ENCODE data around the gene ARNT2. TPM values are rescaled to one million over a fixed set of nuclear protein-coding genes. Genes with fewer than 3 reads are reported as not detected.
A peak's percentile ranks its signal among the peaks of the same experiment; 100 is the strongest.

Gene ARNT2
- total RNA-seq, 2 experiments from 2014 or later, result not detected

GRCh38 chr15:80547264-80547663 lies 143.1 kb downstream of the ARNT2 start:
- no peak overlapping the region for H3K27ac Mint-ChIP-seq
- H3K27me3 Mint-ChIP-seq, result peaks cover 26% of the 10 kb centered on the region
- ATAC-seq (no peak), DNase-seq (no peak)
- H3K4me3 Mint-ChIP-seq, result no peak overlapping the region
- no peaks in the 10 kb centered on the region for H3K9me3 Mint-ChIP-seq (ENCODE audit: low read depth)
- CTCF ChIA-PET, result no interaction called here
- H3K4me1 Mint-ChIP-seq, result peaks cover 11% of the 10 kb centered on the region
- no peaks in the 10 kb centered on the region for H3K36me3 Mint-ChIP-seq

GRCh38 chr15:80549191-80549590 lies 145.0 kb downstream of the ARNT2 start:
- CTCF ChIA-PET, result no interaction called here
- ATAC-seq (no peak), DNase-seq (no peak)
- Mint-ChIP-seq H3K4me1 (peaks cover 11% of the 10 kb centered on the region), H3K27me3 (peaks cover 29% of the 10 kb centered on the region), H3K27ac (no peak overlapping the region), H3K4me3 (no peak overlapping the region), H3K36me3 (no peaks in the 10 kb centered on the region), H3K9me3 (ENCODE audit: low read depth) (no peaks in the 10 kb centered on the region)

GRCh38 chr15:80549654-80550053 lies 145.5 kb downstream of the ARNT2 start:
- H3K27ac Mint-ChIP-seq, result no peak overlapping the region
- H3K9me3 Mint-ChIP-seq (ENCODE audit: low read depth), result no peaks in the 10 kb centered on the region
- H3K4me3 Mint-ChIP-seq, result no peak overlapping the region
- CTCF ChIA-PET, result no interaction called here
- peaks cover 11% of the 10 kb centered on the region for H3K4me1 Mint-ChIP-seq
- no peak for ATAC-seq
- peaks cover 29% of the 10 kb centered on the region for H3K27me3 Mint-ChIP-seq
- H3K36me3 Mint-ChIP-seq, result no peaks in the 10 kb centered on the region
- DNase-seq, result no peak

- H3K4me3 Mint-ChIP-seq, result no peak overlapping the region
- CTCF ChIA-PET, result no interaction called here
- H3K36me3 Mint-ChIP-seq, result no peaks in the 10 kb centered on the region
- H3K4me1 Mint-ChIP-seq, result peaks cover 11% of the 10 kb centered on the region
- no peaks in the 10 kb centered on the region for H3K9me3 Mint-ChIP-seq (ENCODE audit: low read depth)
- H3K27me3 Mint-ChIP-seq, result peaks cover 31% of the 10 kb centered on the region
- ATAC-seq, result peak; percentile 27
- no peak overlapping the region for H3K27ac Mint-ChIP-seq
- no peak for DNase-seq
These were observed 146.2 kb downstream of the ARNT2 start for GRCh38 chr15:80550219-80550907.

- Mint-ChIP-seq H3K27me3 (peaks cover 30% of the 10 kb centered on the region), H3K27ac (no peak overlapping the region)
These were observed 146.7 kb downstream of the ARNT2 start for GRCh38 chr15:80550908-80551260.

GRCh38 chr15:80551348-80551747 lies 147.2 kb downstream of the ARNT2 start:
- no peaks in the 10 kb centered on the region for H3K9me3 Mint-ChIP-seq (ENCODE audit: low read depth)
- H3K4me3 Mint-ChIP-seq, result no peak overlapping the region
- no peak for DNase-seq
- no peak for ATAC-seq
- H3K4me1 Mint-ChIP-seq, result peaks cover 11% of the 10 kb centered on the region
- H3K27ac Mint-ChIP-seq, result no peak overlapping the region
- H3K36me3 Mint-ChIP-seq, result no peaks in the 10 kb centered on the region
- CTCF ChIA-PET, result no interaction called here
- peaks cover 30% of the 10 kb centered on the region for H3K27me3 Mint-ChIP-seq

More at GRCh38 chr15:80550908-80551260, 146.7 kb downstream of the ARNT2 start:
- CTCF ChIA-PET, result no interaction called here
- ATAC-seq, result no peak
- Mint-ChIP-seq H3K4me3 (no peak overlapping the region), H3K4me1 (peaks cover 11% of the 10 kb centered on the region), H3K9me3 (ENCODE audit: low read depth) (no peaks in the 10 kb centered on the region), H3K36me3 (no peaks in the 10 kb centered on the region)
- DNase-seq, result no peak

GRCh38 chr15:80554560-80554959 lies 150.4 kb downstream of the ARNT2 start:
- CTCF ChIA-PET, result no interaction called here
- DNase-seq, result no peak

GRCh38 chr15:80556694-80557367 lies 152.6 kb downstream of the ARNT2 start:
- Mint-ChIP-seq H3K4me1 (no peaks in the 10 kb centered on the region), H3K9me3 (ENCODE audit: low read depth) (no peaks in the 10 kb centered on the region), H3K27ac (no peak overlapping the region), H3K4me3 (no peak overlapping the region), H3K27me3 (peaks cover 9% of the 10 kb centered on the region), H3K36me3 (no peaks in the 10 kb centered on the region)
- no peak for ATAC-seq
- no peak for DNase-seq
- CTCF ChIA-PET, result no interaction called here

More at GRCh38 chr15:80554560-80554959, 150.4 kb downstream of the ARNT2 start:
- ATAC-seq, result no peak
- Mint-ChIP-seq H3K9me3 (ENCODE audit: low read depth) (no peaks in the 10 kb centered on the region), H3K36me3 (no peaks in the 10 kb centered on the region), H3K27me3 (peaks cover 26% of the 10 kb centered on the region), H3K27ac (no peak overlapping the region), H3K4me3 (no peak overlapping the region), H3K4me1 (peaks cover 11% of the 10 kb centered on the region)

- H3K4me1 Mint-ChIP-seq, result no peaks in the 10 kb centered on the region
- H3K9me3 Mint-ChIP-seq (ENCODE audit: low read depth), result no peaks in the 10 kb centered on the region
- no peak overlapping the region for H3K4me3 Mint-ChIP-seq
- no peak for ATAC-seq
- CTCF ChIA-PET, result interaction anchor here (1.0 kb wide), 1 partner anchor 219 kb away, joined by 3 read pairs; no protein-coding TSS in a partner anchor
- peaks cover 4% of the 10 kb centered on the region for H3K27me3 Mint-ChIP-seq
- DNase-seq, result no peak
- no peak overlapping the region for H3K27ac Mint-ChIP-seq
- H3K36me3 Mint-ChIP-seq, result no peaks in the 10 kb centered on the region
These were observed 153.5 kb downstream of the ARNT2 start for GRCh38 chr15:80557441-80558234.

- no peak overlapping the region for H3K4me3 Mint-ChIP-seq
- no peaks in the 10 kb centered on the region for H3K36me3 Mint-ChIP-seq
- H3K4me1 Mint-ChIP-seq, result no peaks in the 10 kb centered on the region
- H3K27me3 Mint-ChIP-seq, result peaks cover 4% of the 10 kb centered on the region
- DNase-seq (no peak), ATAC-seq (no peak)
- no peak overlapping the region for H3K27ac Mint-ChIP-seq
- CTCF ChIA-PET, result interaction anchor here (1.0 kb wide), 1 partner anchor 218 kb away, joined by 3 read pairs; no protein-coding TSS in a partner anchor
- H3K9me3 Mint-ChIP-seq (ENCODE audit: low read depth), result no peaks in the 10 kb centered on the region
These were observed 154.6 kb downstream of the ARNT2 start for GRCh38 chr15:80558631-80559319.

GRCh38 chr15:80559320-80559693 lies 155.1 kb downstream of the ARNT2 start:
- Mint-ChIP-seq H3K4me3 (no peak overlapping the region), H3K27ac (no peak overlapping the region), H3K9me3 (ENCODE audit: low read depth) (no peaks in the 10 kb centered on the region), H3K4me1 (no peaks in the 10 kb centered on the region), H3K27me3 (peaks cover 4% of the 10 kb centered on the region), H3K36me3 (no peaks in the 10 kb centered on the region)
- DNase-seq, result no peak
- CTCF ChIA-PET, result no interaction called here
- no peak for ATAC-seq

GRCh38 chr15:80559761-80560160 lies 155.6 kb downstream of the ARNT2 start:
- Mint-ChIP-seq H3K27me3 (peaks cover 4% of the 10 kb centered on the region), H3K4me3 (no peak overlapping the region), H3K9me3 (ENCODE audit: low read depth) (no peaks in the 10 kb centered on the region), H3K27ac (no peak overlapping the region), H3K4me1 (no peaks in the 10 kb centered on the region), H3K36me3 (no peaks in the 10 kb centered on the region)
- no peak for ATAC-seq
- CTCF ChIA-PET, result no interaction called here
- no peak for DNase-seq

- Mint-ChIP-seq H3K9me3 (ENCODE audit: low read depth) (no peaks in the 10 kb centered on the region), H3K27me3 (no peaks in the 10 kb centered on the region), H3K4me3 (no peak overlapping the region), H3K36me3 (no peaks in the 10 kb centered on the region), H3K27ac (no peak overlapping the region), H3K4me1 (peaks cover 4% of the 10 kb centered on the region)
- CTCF ChIA-PET, result no interaction called here
- DNase-seq, result no peak
- no peak for ATAC-seq
These were observed 156.6 kb downstream of the ARNT2 start for GRCh38 chr15:80560601-80561400.
